GM12864 (cell line): ENCODE data around the gene TBX19.

ENCODE experiments used
- DNase-seq: peaks from one replicate; pipeline ENCODE4 v3.0.0-alpha.2; 2011; ENCODE audit warnings: low read depth
- H3K4me3 ChIP-seq: 2 replicates; pipeline ENCODE4 v1.5.1; 2011; ENCODE audit warnings: mild to moderate bottlenecking, low read depth, low read length, control low read depth
- TF ChIP-seq, protein P1 (sequence below): IDR thresholded peaks from 2 replicates; pipeline ENCODE4 v1.5.1; 2011; ENCODE audit warnings: low read depth, mild to moderate bottlenecking, moderate library complexity, low read length, control low read depth, inconsistent platforms; ENCODE audit errors: missing control alignments

TBX19 gene

DNA sequence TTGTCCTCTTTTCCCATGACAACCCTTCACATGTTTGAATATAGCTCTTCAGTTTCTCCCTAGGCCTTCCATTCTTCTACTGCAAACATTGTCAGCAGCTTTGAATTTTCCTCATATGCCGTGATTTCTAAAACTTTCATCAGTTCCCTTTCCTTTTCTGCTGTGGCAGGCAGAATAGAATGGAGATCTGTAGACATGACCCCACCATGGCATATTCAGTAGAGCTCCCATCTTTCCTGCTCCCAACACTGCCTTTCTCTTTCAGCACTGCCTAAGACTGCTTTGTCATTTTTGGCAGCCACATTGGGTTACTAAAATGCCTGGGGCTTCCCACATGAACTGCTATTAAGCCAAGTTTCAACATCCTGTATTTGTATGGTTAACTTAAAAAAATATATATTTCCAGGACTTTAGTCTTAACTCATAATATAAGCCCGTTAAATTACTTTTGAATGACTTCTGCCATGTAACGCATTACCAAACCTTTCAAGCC is 60.9 kb downstream of the TBX19 start:
- no peak overlapping the region for H3K4me3 ChIP-seq
- DNase-seq: no peak
- TF ChIP-seq, protein P1, sequence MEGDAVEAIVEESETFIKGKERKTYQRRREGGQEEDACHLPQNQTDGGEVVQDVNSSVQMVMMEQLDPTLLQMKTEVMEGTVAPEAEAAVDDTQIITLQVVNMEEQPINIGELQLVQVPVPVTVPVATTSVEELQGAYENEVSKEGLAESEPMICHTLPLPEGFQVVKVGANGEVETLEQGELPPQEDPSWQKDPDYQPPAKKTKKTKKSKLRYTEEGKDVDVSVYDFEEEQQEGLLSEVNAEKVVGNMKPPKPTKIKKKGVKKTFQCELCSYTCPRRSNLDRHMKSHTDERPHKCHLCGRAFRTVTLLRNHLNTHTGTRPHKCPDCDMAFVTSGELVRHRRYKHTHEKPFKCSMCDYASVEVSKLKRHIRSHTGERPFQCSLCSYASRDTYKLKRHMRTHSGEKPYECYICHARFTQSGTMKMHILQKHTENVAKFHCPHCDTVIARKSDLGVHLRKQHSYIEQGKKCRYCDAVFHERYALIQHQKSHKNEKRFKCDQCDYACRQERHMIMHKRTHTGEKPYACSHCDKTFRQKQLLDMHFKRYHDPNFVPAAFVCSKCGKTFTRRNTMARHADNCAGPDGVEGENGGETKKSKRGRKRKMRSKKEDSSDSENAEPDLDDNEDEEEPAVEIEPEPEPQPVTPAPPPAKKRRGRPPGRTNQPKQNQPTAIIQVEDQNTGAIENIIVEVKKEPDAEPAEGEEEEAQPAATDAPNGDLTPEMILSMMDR: no peak

DNA sequence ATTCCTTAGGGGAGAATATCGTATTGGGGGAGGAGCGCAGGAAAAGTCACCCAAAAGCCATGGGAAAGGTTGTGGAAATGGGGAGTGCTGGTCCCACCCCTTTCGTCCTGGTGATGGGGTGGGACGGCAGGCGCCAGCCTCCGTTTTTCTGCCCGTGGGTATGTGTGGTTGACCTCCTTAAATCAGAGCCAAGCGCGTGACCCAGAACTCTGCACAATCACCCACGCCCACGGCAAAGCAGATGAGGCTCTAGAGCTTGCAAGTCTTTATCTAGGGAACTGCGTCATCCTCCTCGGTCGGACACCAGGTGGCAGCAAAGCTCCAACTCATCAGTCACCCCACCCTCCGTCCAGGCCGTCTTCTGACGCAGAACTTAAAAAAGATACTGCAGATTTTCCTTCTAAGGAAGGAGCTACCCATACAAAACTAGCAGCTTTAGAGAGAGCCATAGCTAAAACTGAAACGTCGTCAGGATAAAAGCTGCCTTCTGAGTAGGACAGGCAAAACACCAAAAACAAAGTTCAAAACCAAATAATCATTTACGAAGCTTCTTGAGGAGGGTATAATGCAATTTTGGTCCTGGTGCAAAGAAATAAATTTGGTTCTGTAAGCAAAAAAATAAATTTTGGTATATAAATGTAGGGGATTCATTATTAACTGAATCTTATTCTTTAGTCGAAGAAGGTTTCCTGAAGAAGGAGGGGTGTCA is 62.0 kb downstream of the TBX19 start:
- no peak overlapping the region for H3K4me3 ChIP-seq
- peak; percentile 72 for DNase-seq
- TF ChIP-seq, protein P1: peak; percentile 90

DNA sequence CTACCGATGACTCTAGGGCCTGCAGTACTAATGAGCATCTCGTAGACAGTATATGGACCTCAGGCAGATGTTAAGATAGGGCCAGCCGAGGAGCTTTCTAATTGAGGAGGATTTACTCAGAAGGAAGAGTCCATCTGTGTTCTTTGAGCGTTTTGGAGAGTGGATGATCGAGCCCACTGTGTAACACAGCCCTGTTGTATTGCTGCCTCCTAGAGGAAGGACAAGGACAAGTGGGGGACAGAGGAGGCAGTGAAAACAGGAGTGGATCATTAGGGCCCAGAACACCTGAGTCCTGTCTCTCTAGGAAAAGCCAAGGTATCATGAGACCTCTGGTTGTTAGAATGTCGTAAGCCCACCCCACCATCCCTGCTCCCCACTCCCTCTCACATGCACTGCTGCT is 62.9 kb downstream of the TBX19 start:
- H3K4me3 ChIP-seq: no peak overlapping the region
- no peak for DNase-seq
- TF ChIP-seq, protein P1: peak; percentile 35

DNA sequence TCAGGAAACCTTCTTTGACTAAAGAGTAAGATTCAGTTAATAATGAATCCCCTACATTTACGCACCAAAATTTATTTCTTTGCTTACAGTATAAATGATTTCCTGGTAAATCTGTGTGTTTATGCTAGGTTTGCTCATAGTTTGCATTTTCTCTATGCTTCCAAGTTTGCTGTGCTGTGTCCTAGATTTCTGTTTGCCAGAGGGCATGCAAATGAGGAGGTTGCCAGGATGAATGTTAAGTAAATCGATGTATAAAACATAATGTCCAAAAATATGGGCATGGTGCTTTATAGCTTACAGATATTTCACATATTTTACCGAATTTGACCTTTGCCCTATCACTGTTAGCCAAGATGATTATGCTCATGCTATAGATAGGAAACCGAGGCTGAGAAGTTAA is 63.8 kb downstream of the TBX19 start:
- no peak overlapping the region for H3K4me3 ChIP-seq
- no peak for DNase-seq

DNA sequence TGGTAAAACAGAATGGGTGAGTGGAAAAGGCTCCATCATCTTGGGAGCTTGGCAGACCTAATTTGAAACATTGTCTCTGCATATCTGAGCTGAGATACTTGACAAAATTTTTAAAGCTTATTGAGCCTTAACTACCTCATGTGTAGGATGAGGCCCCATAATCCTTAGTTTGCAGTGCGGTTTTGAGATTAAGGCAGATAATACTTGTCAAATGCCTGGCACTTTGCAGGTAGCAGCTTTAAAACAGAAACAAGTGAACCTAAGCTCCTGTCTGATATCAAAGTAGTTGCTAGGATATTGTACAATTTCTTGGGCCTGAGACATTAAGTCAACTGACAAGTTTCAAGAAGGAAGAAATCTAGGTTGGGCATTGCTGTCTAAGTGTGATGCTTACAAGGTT is 65.3 kb downstream of the TBX19 start:
- no peak for DNase-seq
- TF ChIP-seq, protein P1: no peak
- no peak overlapping the region for H3K4me3 ChIP-seq

More for the DNA sequence above, 63.8 kb downstream of the TBX19 start:
- TF ChIP-seq, protein P1: no peak

DNA sequence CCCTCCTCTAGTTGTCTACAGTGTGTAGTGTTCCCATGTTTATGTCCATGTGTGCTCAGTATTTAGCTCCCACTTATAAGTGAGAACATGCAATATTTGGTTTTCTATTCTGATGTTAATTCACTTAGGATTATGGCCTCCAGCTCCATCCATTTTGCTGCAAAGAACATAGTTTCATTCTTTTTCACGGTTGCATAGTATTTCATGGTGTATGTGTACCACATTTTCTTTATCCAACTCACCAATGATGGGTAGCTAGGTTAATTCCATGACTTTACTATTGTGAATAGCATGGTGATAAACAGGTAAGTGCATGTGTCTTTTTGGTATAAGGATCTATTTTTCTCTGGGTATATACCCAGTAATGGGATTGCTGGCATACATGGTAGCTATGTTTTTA is 67.0 kb downstream of the TBX19 start:
- TF ChIP-seq, protein P1: no peak

More for the DNA sequence above, 67.0 kb downstream of the TBX19 start:
- H3K4me3 ChIP-seq: no peak overlapping the region
- no peak for DNase-seq
